ENCODE results near the gene SCG5.

- no peak for TF ChIP-seq CTCF (IDR thresholded peaks at IDR 0.05)
- no peak for TF ChIP-seq POLR2A (IDR thresholded peaks at IDR 0.05)
Observed at GRCh38 chr15:32637704-32638103, 3.8 kb upstream of the SCG5 start.

Measured in right lobe of liver (tissue), 4 donors.